H1 (cell line): ENCODE results near the gene PASD1. TPM values are rescaled to one million over a fixed set of nuclear protein-coding genes. Genes with fewer than 3 reads are reported as not detected.

Experiments used
- CTCF ChIA-PET: fragments of 300-600 bp; sonication (Branson Sonifier 250); formaldehyde crosslinking; loops from one replicate; lab custom pipeline; 2021; ENCODE audit not compliant: partially characterized antibody; lab: Charles Lee
- POLR2A ChIA-PET: fragments of 300-600 bp; sonication (Branson Sonifier 250); formaldehyde crosslinking; loops from one replicate; lab custom pipeline; 2021; ENCODE audit warnings: inconsistent platforms; ENCODE audit not compliant: partially characterized antibody; lab: Charles Lee
- DNase-seq, 2 experiments: peaks; one replicate each; pipeline versions ENCODE4 v3.0.0 to v3.0.0-alpha.2; 2010 to 2022; ENCODE audit warnings: low spot score in 2 of 2, low read depth in 1 of 2, mixed read lengths in 1 of 2
- FAIRE-seq: peaks from 2 replicates; lab custom pipeline; 2011; peaks lifted over from hg19 to GRCh38; lab: Jason Lieb, UNC
- H2AFZ ChIP-seq: 2 replicates; pipeline ENCODE4 v1.8.1; 2012; ENCODE audit warnings: low read length, inconsistent platforms
- H2AK5ac ChIP-seq: 2 replicates; pipeline ENCODE4 v1.6.1; 2013; ENCODE audit warnings: low read depth, low read length
- H2BK120ac ChIP-seq: replicated peaks from 2 replicates; pipeline ENCODE3; 2013; ENCODE audit warnings: low read depth, low read length, inconsistent platforms
- H2BK12ac ChIP-seq: 2 replicates; pipeline ENCODE4 v1.6.1; 2013; ENCODE audit warnings: low read depth, low read length
- H2BK15ac ChIP-seq: 2 replicates; pipeline ENCODE4 v1.6.1; 2013; ENCODE audit warnings: low read length
- H2BK20ac ChIP-seq: 2 replicates; pipeline ENCODE4 v1.6.1; 2013; ENCODE audit warnings: low read length
- H2BK5ac ChIP-seq: 2 replicates; pipeline ENCODE4 v1.6.1; 2013; ENCODE audit warnings: low read depth, low read length
- H3K14ac ChIP-seq: 2 replicates; pipeline ENCODE4 v1.6.1; 2013; ENCODE audit warnings: inconsistent platforms; ENCODE audit not compliant: insufficient read length
- H3K18ac ChIP-seq: 2 replicates; pipeline ENCODE4 v1.6.1; 2013; ENCODE audit warnings: low read length; ENCODE audit errors: extremely low read depth
- H3K23ac ChIP-seq: 2 replicates; pipeline ENCODE4 v1.6.1; 2013; ENCODE audit warnings: inconsistent platforms; ENCODE audit not compliant: insufficient read length
- H3K23me2 ChIP-seq: 2 replicates; pipeline ENCODE4 v1.6.1; 2013; ENCODE audit warnings: low read depth, low read length
- H3K27ac ChIP-seq: 2 replicates; pipeline ENCODE4 v1.6.1; 2011; ENCODE audit warnings: low read depth, low read length, inconsistent platforms
- H3K27me3 ChIP-seq, 4 experiments: replicated peaks in 1 of 4; 1 replicate in 1 of 4; 2 replicates in 3 of 4; pipeline versions ENCODE4 v1.6.1 to v1.8.1; 2011 to 2013; ENCODE audit warnings: low read length in 3 of 4, mild to moderate bottlenecking in 3 of 4, inconsistent platforms in 2 of 4, mixed read lengths in 2 of 4, moderate library complexity in 1 of 4; ENCODE audit not compliant: control insufficient read depth in 3 of 4, insufficient read depth in 3 of 4; ENCODE audit errors: extremely low read depth in 1 of 4
- H3K36me3 ChIP-seq, 4 experiments: 2 replicates each; pipeline versions ENCODE4 v1.6.1 to v1.8.1; 2011 to 2013; ENCODE audit warnings: mild to moderate bottlenecking in 4 of 4, low read length in 3 of 4, moderate library complexity in 2 of 4, control low read depth in 1 of 4, inconsistent platforms in 1 of 4; ENCODE audit not compliant: insufficient read depth in 4 of 4, control insufficient read depth in 2 of 4
- H3K4ac ChIP-seq: replicated peaks from 2 replicates; pipeline ENCODE3; 2013; ENCODE audit warnings: low read length, low read depth, mixed read lengths, inconsistent platforms; ENCODE audit not compliant: insufficient read length
- H3K4me1 ChIP-seq, 4 experiments: replicated peaks in 1 of 4; 1 replicate in 1 of 4; 2 replicates in 3 of 4; pipeline versions ENCODE4 v1.6.1 to v1.8.1; 2011 to 2013; ENCODE audit warnings: low read length in 3 of 4, inconsistent platforms in 2 of 4, mixed read lengths in 1 of 4; ENCODE audit not compliant: insufficient read depth in 4 of 4, control insufficient read depth in 3 of 4
- H3K4me2 ChIP-seq, 2 experiments: 2 replicates each; pipeline versions ENCODE4 v1.6.1 to v1.8.1; 2011 to 2013; ENCODE audit warnings: low read depth in 2 of 2, low read length in 2 of 2, control low read depth in 1 of 2, inconsistent platforms in 1 of 2, mild to moderate bottlenecking in 1 of 2; ENCODE audit not compliant: insufficient read depth in 1 of 2
- H3K4me3 ChIP-seq, 4 experiments: fragments of 200-600, 300-600 bp in 1 of 4; sonication (generic), shearing (Covaris generic), sonication (Bioruptor Twin) in 1 of 4; 2 replicates each; pipeline versions ENCODE4 v1.5.1 to v1.8.1; 2011 to 2016; ENCODE audit warnings: low read length in 4 of 4, low read depth in 3 of 4, control low read depth in 2 of 4, inconsistent platforms in 2 of 4, mild to moderate bottlenecking in 2 of 4, mixed read lengths in 1 of 4, moderate library complexity in 1 of 4; ENCODE audit not compliant: insufficient read depth in 2 of 4; ENCODE audit errors: extremely low read depth in 1 of 4
- H3K56ac ChIP-seq: replicated peaks from 2 replicates; pipeline ENCODE3; 2013; ENCODE audit warnings: low read depth, mild to moderate bottlenecking, mixed read lengths, low read length, inconsistent platforms; ENCODE audit not compliant: insufficient read length
- H3K79me1 ChIP-seq: 2 replicates; pipeline ENCODE4 v1.6.1; 2013; ENCODE audit warnings: low read depth, low read length, control low read depth
- H3K79me2 ChIP-seq, 2 experiments: 2 replicates each; pipeline versions ENCODE4 v1.6.1 to v1.8.1; 2012 to 2013; ENCODE audit warnings: low read length in 2 of 2, mild to moderate bottlenecking in 2 of 2, inconsistent platforms in 1 of 2; ENCODE audit not compliant: insufficient read depth in 2 of 2, control insufficient read depth in 1 of 2
- H3K9ac ChIP-seq, 4 experiments: replicated peaks in 1 of 4; 1 replicate in 1 of 4; 2 replicates in 3 of 4; pipeline versions ENCODE4 v1.6.1 to v1.8.1; 2011 to 2013; ENCODE audit warnings: low read depth in 3 of 4, low read length in 3 of 4, control low read depth in 2 of 4, mild to moderate bottlenecking in 2 of 4, moderate library complexity in 2 of 4, inconsistent platforms in 1 of 4; ENCODE audit errors: extremely low read depth in 1 of 4
- H3K9me3 ChIP-seq, 2 experiments: 2 replicates each; pipeline versions ENCODE4 v1.6.1 to v1.8.1; 2012 to 2013; ENCODE audit warnings: mild to moderate bottlenecking in 2 of 2, moderate library complexity in 2 of 2, control low read depth in 1 of 2, inconsistent platforms in 1 of 2, low read depth in 1 of 2, low read length in 1 of 2, mixed read lengths in 1 of 2; ENCODE audit not compliant: insufficient read depth in 2 of 2
- H4K20me1 ChIP-seq, 2 experiments: replicated peaks in 1 of 2; 2 replicates each; pipeline versions ENCODE3 to v1.8.1; 2011 to 2013; ENCODE audit warnings: inconsistent platforms in 2 of 2, low read length in 2 of 2, mild to moderate bottlenecking in 1 of 2; ENCODE audit not compliant: insufficient read depth in 2 of 2, control insufficient read depth in 1 of 2
- H4K5ac ChIP-seq: 2 replicates; pipeline ENCODE4 v1.6.1; 2013; ENCODE audit warnings: low read length, low read depth, mixed read lengths, inconsistent platforms; ENCODE audit not compliant: insufficient read length
- H4K8ac ChIP-seq: 2 replicates; pipeline ENCODE4 v1.8.0; 2013; ENCODE audit warnings: mild to moderate bottlenecking, moderate library complexity, low read length, inconsistent platforms; ENCODE audit not compliant: insufficient read depth; ENCODE audit errors: extremely low read depth
- H4K91ac ChIP-seq: replicated peaks from 2 replicates; pipeline ENCODE3; 2013; ENCODE audit warnings: low read length, mixed read lengths, inconsistent platforms; ENCODE audit not compliant: insufficient read length
- CBX8 ChIP-seq: fragments of 300-800, 300-1000 bp; sonication (generic); IDR thresholded peaks from 2 replicates; pipeline ENCODE4 v1.7.1; 2016; ENCODE audit warnings: low read depth, low read length, borderline replicate concordance
- CHD1 ChIP-seq: IDR thresholded peaks from 2 replicates; pipeline ENCODE4 v1.6.1; 2012; ENCODE audit warnings: low read depth, low read length, improper control_type of control experiment
- CTBP2 ChIP-seq: IDR thresholded peaks from 2 replicates; pipeline ENCODE4 v1.7.0; 2011; ENCODE audit warnings: borderline replicate concordance, mild to moderate bottlenecking, moderate library complexity, mixed read lengths, low read length; ENCODE audit not compliant: insufficient read depth, insufficient read length
- EGR1 ChIP-seq: IDR thresholded peaks from 2 replicates; pipeline ENCODE4 v1.6.1; 2011; ENCODE audit warnings: low read depth, low read length, borderline replicate concordance
- EZH2 ChIP-seq: fragments of 200-600 bp; sonication (generic); IDR thresholded peaks from 2 replicates; pipeline ENCODE4 v1.7.1; 2012; ENCODE audit warnings: low read depth, mild to moderate bottlenecking, moderate library complexity, low read length, inconsistent platforms; ENCODE audit not compliant: severe bottlenecking
- HDAC6 ChIP-seq: IDR thresholded peaks from one replicate; pipeline ENCODE4 v1.7.1; 2012; ENCODE audit warnings: low read depth, mild to moderate bottlenecking, inconsistent platforms, low read length, moderate library complexity
- MAFK ChIP-seq: IDR thresholded peaks from 2 replicates; pipeline ENCODE4 v1.6.1; 2012; ENCODE audit warnings: low read depth, mild to moderate bottlenecking, improper control_type of control experiment, low read length
- RFX5 ChIP-seq: IDR thresholded peaks from 2 replicates; pipeline ENCODE4 v1.6.1; 2011; ENCODE audit warnings: low read depth, low read length, improper control_type of control experiment, borderline replicate concordance
- RNF2 ChIP-seq: fragments of 200-900, 300-1000 bp; sonication (generic); IDR thresholded peaks from 2 replicates; pipeline ENCODE4 v1.7.1; 2016; ENCODE audit warnings: borderline replicate concordance, low read depth, mild to moderate bottlenecking, antibody characterized with exemption, low read length; ENCODE audit not compliant: poor library complexity, severe bottlenecking; ENCODE audit errors: missing control alignments
- SAP30 ChIP-seq: fragments of 300-600 bp; sonication (generic); IDR thresholded peaks from 2 replicates; pipeline ENCODE4 v1.7.1; 2012; ENCODE audit warnings: low read length, moderate library complexity, mild to moderate bottlenecking, inconsistent platforms; ENCODE audit not compliant: insufficient read depth, insufficient replicate concordance
- SIN3A ChIP-seq, 2 experiments: IDR thresholded peaks in 1 of 2; conservative IDR thresholded peaks in 1 of 2; 2 replicates each; pipeline ENCODE4 v1.6.1; 2011 to 2012; ENCODE audit warnings: low read length in 2 of 2, improper control_type of control experiment in 1 of 2, low read depth in 1 of 2, mild to moderate bottlenecking in 1 of 2
- SRF ChIP-seq: IDR thresholded peaks from 2 replicates; pipeline ENCODE4 v1.6.1; 2011; ENCODE audit warnings: mild to moderate bottlenecking, low read depth, low read length, moderate library complexity
- TAF1 ChIP-seq: IDR thresholded peaks from 2 replicates; pipeline ENCODE4 v1.6.1; 2011; ENCODE audit warnings: mild to moderate bottlenecking, low read depth, low read length
- TCF12 ChIP-seq: IDR thresholded peaks from 2 replicates; pipeline ENCODE4 v1.6.1; 2011; ENCODE audit warnings: low read depth, mild to moderate bottlenecking, low read length
- WGBS, 2 experiments: shearing (Covaris generic) in 1 of 2; methylation state at CpG; one replicate each; pipeline versions ENCODE4 v1.1.6 to v1.1.7; 2013 to 2015; ENCODE audit warnings: low lambda C conversion rate in 2 of 2, mixed read lengths in 2 of 2, inconsistent platforms in 1 of 2, low coverage in 1 of 2, missing lambda C conversion rate in 1 of 2; ENCODE audit not compliant: insufficient replicate concordance in 2 of 2, insufficient coverage in 1 of 2, insufficient read length in 1 of 2; ENCODE audit errors: extremely low coverage in 1 of 2, missing lambda C conversion rate in 1 of 2; 5-methylcytosine and 5-hydroxymethylcytosine counted together
- polyA plus RNA-seq, 7 experiments: library from polyadenylated mRNA; depleted of rRNA in 3 of 7; stranded (reverse) in 5 of 7; unstranded in 2 of 7; fragments of >200 nt in 5 of 7; fragments of 200-250 nt in 2 of 7; gene quantifications; 1 replicate in 5 of 7; 2 replicates in 1 of 7; 4 replicates in 1 of 7; pipeline versions ENCODE4 v1.2.1 to v1.2.3, GENCODE V29; 2011 to 2013; ENCODE audit warnings: missing spikeins in 2 of 7, mixed read lengths in 2 of 7
- total RNA-seq: library from RNA; stranded (reverse); fragmentation: NEBNext Ultra II Directional; extraction: Animal tissue kit (Norgen Biotek cat#: 25700); gene quantifications from 2 replicates; pipeline ENCODE4 v1.2.1, GENCODE V29; 2021

The PASD1 gene
- total and polyA plus RNA-seq, 2 of the 8 experiments (the other 6 are each of a cell fraction or from before 2014, with no cell fraction given) = 0.03 to 0.09 TPM

GRCh38 chrX:151621422-151621821, 57.9 kb downstream of the PASD1 start:
- CTCF ChIA-PET = interaction anchor here (0.9 kb wide), 1 partner anchor 741 kb away, joined by 3 read pairs; no protein-coding TSS in a partner anchor
- H4K8ac ChIP-seq = no peak overlapping the region
- no peak overlapping the region for H3K56ac ChIP-seq
- H2BK15ac ChIP-seq = no peak overlapping the region
- H3K23ac ChIP-seq = no peak overlapping the region
- H3K79me1 ChIP-seq = no peaks in the 10 kb centered on the region
- H4K20me1 ChIP-seq = no peaks in the 10 kb centered on the region
- no peaks in the 10 kb centered on the region for H3K9me3 ChIP-seq
- DNase-seq (no peak), FAIRE-seq (no peak)
- H2BK20ac ChIP-seq = no peak overlapping the region
- no peaks in the 10 kb centered on the region for H3K79me2 ChIP-seq
- no peaks in the 10 kb centered on the region for H3K27me3 ChIP-seq
- no peak overlapping the region for H3K4me2 ChIP-seq
- H3K4ac ChIP-seq = no peak overlapping the region
- H2AFZ ChIP-seq = no peak overlapping the region
- no peak overlapping the region for H2AK5ac ChIP-seq
- POLR2A ChIA-PET = no interaction called here
- H2BK12ac ChIP-seq = no peak overlapping the region
- H3K9ac ChIP-seq = no peak overlapping the region
- no peak overlapping the region for H2BK120ac ChIP-seq
- H2BK5ac ChIP-seq = no peak overlapping the region
- no peak overlapping the region for H3K14ac ChIP-seq
- H4K91ac ChIP-seq = no peak overlapping the region
- no peaks in the 10 kb centered on the region for H3K4me1 ChIP-seq
- no peak overlapping the region for H3K27ac ChIP-seq
- no peak overlapping the region for H3K18ac ChIP-seq
- H3K36me3 ChIP-seq = no peaks in the 10 kb centered on the region
- H3K23me2 ChIP-seq = no peaks in the 10 kb centered on the region
- no peak overlapping the region for H3K4me3 ChIP-seq
- WGBS, 2 experiments = 100% methylated on average over 3 of the region's 3 CpGs; no CpG with 5 or more reads in 1 of the 2 experiments
- no peak overlapping the region for H4K5ac ChIP-seq
- TF ChIP-seq EGR1 (no peak), SAP30 (no peak), SIN3A (conservative IDR thresholded peaks at IDR 0.05 in 1 of 2, IDR thresholded peaks at IDR 0.05 in 1 of 2; ENCODE audit: low read depth in 1 of 2, low read length in 2 of 2) (no peak), EZH2 (no peak), HDAC6 (no peak), CBX8 (no peak), RFX5 (no peak), RNF2 (no peak), CTBP2 (no peak), CHD1 (no peak), MAFK (no peak), TCF12 (no peak), TAF1 (no peak), SRF (no peak)
